H1 (cell line): ENCODE data around the gene HMX1. TPM values are rescaled to one million over a fixed set of nuclear protein-coding genes. Genes with fewer than 3 reads are reported as not detected.

Experiments used
- CTCF ChIA-PET: fragments of 300-600 bp; sonication (Branson Sonifier 250); formaldehyde crosslinking; loops from one replicate; lab custom pipeline; 2021; ENCODE audit not compliant: partially characterized antibody; lab: Charles Lee
- POLR2A ChIA-PET: fragments of 300-600 bp; sonication (Branson Sonifier 250); formaldehyde crosslinking; loops from one replicate; lab custom pipeline; 2021; ENCODE audit warnings: inconsistent platforms; ENCODE audit not compliant: partially characterized antibody; lab: Charles Lee
- DNase-seq, 2 experiments: peaks; one replicate each; pipeline versions ENCODE4 v3.0.0 to v3.0.0-alpha.2; 2010 to 2022; ENCODE audit warnings: low spot score in 2 of 2, low read depth in 1 of 2, mixed read lengths in 1 of 2
- FAIRE-seq: peaks from 2 replicates; lab custom pipeline; 2011; peaks lifted over from hg19 to GRCh38; lab: Jason Lieb, UNC
- H2AFZ ChIP-seq: 2 replicates; pipeline ENCODE4 v1.8.1; 2012; ENCODE audit warnings: low read length, inconsistent platforms
- H2AK5ac ChIP-seq: 2 replicates; pipeline ENCODE4 v1.6.1; 2013; ENCODE audit warnings: low read depth, low read length
- H2BK120ac ChIP-seq: replicated peaks from 2 replicates; pipeline ENCODE3; 2013; ENCODE audit warnings: low read depth, low read length, inconsistent platforms
- H2BK12ac ChIP-seq: 2 replicates; pipeline ENCODE4 v1.6.1; 2013; ENCODE audit warnings: low read depth, low read length
- H2BK15ac ChIP-seq: 2 replicates; pipeline ENCODE4 v1.6.1; 2013; ENCODE audit warnings: low read length
- H2BK20ac ChIP-seq: 2 replicates; pipeline ENCODE4 v1.6.1; 2013; ENCODE audit warnings: low read length
- H2BK5ac ChIP-seq: 2 replicates; pipeline ENCODE4 v1.6.1; 2013; ENCODE audit warnings: low read depth, low read length
- H3K14ac ChIP-seq: 2 replicates; pipeline ENCODE4 v1.6.1; 2013; ENCODE audit warnings: inconsistent platforms; ENCODE audit not compliant: insufficient read length
- H3K18ac ChIP-seq: 2 replicates; pipeline ENCODE4 v1.6.1; 2013; ENCODE audit warnings: low read length; ENCODE audit errors: extremely low read depth
- H3K23ac ChIP-seq: 2 replicates; pipeline ENCODE4 v1.6.1; 2013; ENCODE audit warnings: inconsistent platforms; ENCODE audit not compliant: insufficient read length
- H3K23me2 ChIP-seq: 2 replicates; pipeline ENCODE4 v1.6.1; 2013; ENCODE audit warnings: low read depth, low read length
- H3K27ac ChIP-seq: 2 replicates; pipeline ENCODE4 v1.6.1; 2011; ENCODE audit warnings: low read depth, low read length, inconsistent platforms
- H3K27me3 ChIP-seq, 4 experiments: replicated peaks in 1 of 4; 1 replicate in 1 of 4; 2 replicates in 3 of 4; pipeline versions ENCODE4 v1.6.1 to v1.8.1; 2011 to 2013; ENCODE audit warnings: low read length in 3 of 4, mild to moderate bottlenecking in 3 of 4, inconsistent platforms in 2 of 4, mixed read lengths in 2 of 4, moderate library complexity in 1 of 4; ENCODE audit not compliant: control insufficient read depth in 3 of 4, insufficient read depth in 3 of 4; ENCODE audit errors: extremely low read depth in 1 of 4
- H3K36me3 ChIP-seq, 4 experiments: 2 replicates each; pipeline versions ENCODE4 v1.6.1 to v1.8.1; 2011 to 2013; ENCODE audit warnings: mild to moderate bottlenecking in 4 of 4, low read length in 3 of 4, moderate library complexity in 2 of 4, control low read depth in 1 of 4, inconsistent platforms in 1 of 4; ENCODE audit not compliant: insufficient read depth in 4 of 4, control insufficient read depth in 2 of 4
- H3K4ac ChIP-seq: replicated peaks from 2 replicates; pipeline ENCODE3; 2013; ENCODE audit warnings: low read length, low read depth, mixed read lengths, inconsistent platforms; ENCODE audit not compliant: insufficient read length
- H3K4me1 ChIP-seq, 4 experiments: replicated peaks in 1 of 4; 1 replicate in 1 of 4; 2 replicates in 3 of 4; pipeline versions ENCODE4 v1.6.1 to v1.8.1; 2011 to 2013; ENCODE audit warnings: low read length in 3 of 4, inconsistent platforms in 2 of 4, mixed read lengths in 1 of 4; ENCODE audit not compliant: insufficient read depth in 4 of 4, control insufficient read depth in 3 of 4
- H3K4me2 ChIP-seq, 2 experiments: 2 replicates each; pipeline versions ENCODE4 v1.6.1 to v1.8.1; 2011 to 2013; ENCODE audit warnings: low read depth in 2 of 2, low read length in 2 of 2, control low read depth in 1 of 2, inconsistent platforms in 1 of 2, mild to moderate bottlenecking in 1 of 2; ENCODE audit not compliant: insufficient read depth in 1 of 2
- H3K4me3 ChIP-seq, 4 experiments: fragments of 200-600, 300-600 bp in 1 of 4; sonication (generic), shearing (Covaris generic), sonication (Bioruptor Twin) in 1 of 4; 2 replicates each; pipeline versions ENCODE4 v1.5.1 to v1.8.1; 2011 to 2016; ENCODE audit warnings: low read length in 4 of 4, low read depth in 3 of 4, control low read depth in 2 of 4, inconsistent platforms in 2 of 4, mild to moderate bottlenecking in 2 of 4, mixed read lengths in 1 of 4, moderate library complexity in 1 of 4; ENCODE audit not compliant: insufficient read depth in 2 of 4; ENCODE audit errors: extremely low read depth in 1 of 4
- H3K56ac ChIP-seq: replicated peaks from 2 replicates; pipeline ENCODE3; 2013; ENCODE audit warnings: low read depth, mild to moderate bottlenecking, mixed read lengths, low read length, inconsistent platforms; ENCODE audit not compliant: insufficient read length
- H3K79me1 ChIP-seq: 2 replicates; pipeline ENCODE4 v1.6.1; 2013; ENCODE audit warnings: low read depth, low read length, control low read depth
- H3K79me2 ChIP-seq, 2 experiments: 2 replicates each; pipeline versions ENCODE4 v1.6.1 to v1.8.1; 2012 to 2013; ENCODE audit warnings: low read length in 2 of 2, mild to moderate bottlenecking in 2 of 2, inconsistent platforms in 1 of 2; ENCODE audit not compliant: insufficient read depth in 2 of 2, control insufficient read depth in 1 of 2
- H3K9ac ChIP-seq, 4 experiments: replicated peaks in 1 of 4; 1 replicate in 1 of 4; 2 replicates in 3 of 4; pipeline versions ENCODE4 v1.6.1 to v1.8.1; 2011 to 2013; ENCODE audit warnings: low read depth in 3 of 4, low read length in 3 of 4, control low read depth in 2 of 4, mild to moderate bottlenecking in 2 of 4, moderate library complexity in 2 of 4, inconsistent platforms in 1 of 4; ENCODE audit errors: extremely low read depth in 1 of 4
- H3K9me3 ChIP-seq, 2 experiments: 2 replicates each; pipeline versions ENCODE4 v1.6.1 to v1.8.1; 2012 to 2013; ENCODE audit warnings: mild to moderate bottlenecking in 2 of 2, moderate library complexity in 2 of 2, control low read depth in 1 of 2, inconsistent platforms in 1 of 2, low read depth in 1 of 2, low read length in 1 of 2, mixed read lengths in 1 of 2; ENCODE audit not compliant: insufficient read depth in 2 of 2
- H4K20me1 ChIP-seq, 2 experiments: replicated peaks in 1 of 2; 2 replicates each; pipeline versions ENCODE3 to v1.8.1; 2011 to 2013; ENCODE audit warnings: inconsistent platforms in 2 of 2, low read length in 2 of 2, mild to moderate bottlenecking in 1 of 2; ENCODE audit not compliant: insufficient read depth in 2 of 2, control insufficient read depth in 1 of 2
- H4K5ac ChIP-seq: 2 replicates; pipeline ENCODE4 v1.6.1; 2013; ENCODE audit warnings: low read length, low read depth, mixed read lengths, inconsistent platforms; ENCODE audit not compliant: insufficient read length
- H4K8ac ChIP-seq: 2 replicates; pipeline ENCODE4 v1.8.0; 2013; ENCODE audit warnings: mild to moderate bottlenecking, moderate library complexity, low read length, inconsistent platforms; ENCODE audit not compliant: insufficient read depth; ENCODE audit errors: extremely low read depth
- H4K91ac ChIP-seq: replicated peaks from 2 replicates; pipeline ENCODE3; 2013; ENCODE audit warnings: low read length, mixed read lengths, inconsistent platforms; ENCODE audit not compliant: insufficient read length
- SP1 ChIP-seq: IDR thresholded peaks from 2 replicates; pipeline ENCODE4 v1.6.1; 2011; ENCODE audit warnings: low read depth, low read length
- SUZ12 ChIP-seq: fragments of 200-600 bp; sonication (generic); IDR thresholded peaks from 2 replicates; pipeline ENCODE4 v1.6.1; 2012; ENCODE audit warnings: mild to moderate bottlenecking, inconsistent platforms, low read length, moderate library complexity, mixed read lengths
- ZNF274 ChIP-seq: IDR thresholded peaks from 2 replicates; pipeline ENCODE4 v1.7.0; 2012; ENCODE audit warnings: low read length, borderline replicate concordance; ENCODE audit errors: extremely low read depth
- WGBS, 2 experiments: shearing (Covaris generic) in 1 of 2; methylation state at CpG; one replicate each; pipeline versions ENCODE4 v1.1.6 to v1.1.7; 2013 to 2015; ENCODE audit warnings: low lambda C conversion rate in 2 of 2, mixed read lengths in 2 of 2, inconsistent platforms in 1 of 2, low coverage in 1 of 2, missing lambda C conversion rate in 1 of 2; ENCODE audit not compliant: insufficient replicate concordance in 2 of 2, insufficient coverage in 1 of 2, insufficient read length in 1 of 2; ENCODE audit errors: extremely low coverage in 1 of 2, missing lambda C conversion rate in 1 of 2; 5-methylcytosine and 5-hydroxymethylcytosine counted together
- polyA plus RNA-seq, 7 experiments: library from polyadenylated mRNA; depleted of rRNA in 3 of 7; stranded (reverse) in 5 of 7; unstranded in 2 of 7; fragments of >200 nt in 5 of 7; fragments of 200-250 nt in 2 of 7; gene quantifications; 1 replicate in 5 of 7; 2 replicates in 1 of 7; 4 replicates in 1 of 7; pipeline versions ENCODE4 v1.2.1 to v1.2.3, GENCODE V29; 2011 to 2013; ENCODE audit warnings: missing spikeins in 2 of 7, mixed read lengths in 2 of 7
- total RNA-seq: library from RNA; stranded (reverse); fragmentation: NEBNext Ultra II Directional; extraction: Animal tissue kit (Norgen Biotek cat#: 25700); gene quantifications from 2 replicates; pipeline ENCODE4 v1.2.1, GENCODE V29; 2021

Gene HMX1
- total and polyA plus RNA-seq, 2 of the 8 experiments (the other 6 are each of a cell fraction or from before 2014, with no cell fraction given), result 0.26 TPM; not detected in 1

GRCh38 chr4:8878421-8878820, 6.8 kb upstream of the HMX1 start:
- Histone ChIP-seq H3K14ac (no peak overlapping the region), H2BK5ac (no peak overlapping the region), H3K79me2 (no peaks in the 10 kb centered on the region), H2BK20ac (no peak overlapping the region), H3K9ac (no peak overlapping the region), H3K18ac (no peak overlapping the region), H2BK12ac (no peak overlapping the region), H2AK5ac (no peak overlapping the region), H3K23ac (no peak overlapping the region), H4K5ac (no peak overlapping the region), H3K4ac (no peak overlapping the region), H2BK120ac (no peak overlapping the region), H3K9me3 (no peaks in the 10 kb centered on the region; a peak in 1 of 4 replicates), H3K79me1 (no peaks in the 10 kb centered on the region), H4K8ac (no peak overlapping the region), H4K20me1 (peaks cover 9 to 27% of the 10 kb centered on the region in 2 experiments), H3K4me1 (peaks cover 0 to 11% (median 5%) of the 10 kb centered on the region in 4 experiments; a peak in 4 of 7 replicates), H3K56ac (no peak overlapping the region), H3K4me3 (peak overlapping the region in 1 of 4 experiments; percentile 50; a peak in 1 of 8 replicates), H3K27ac (no peak overlapping the region), H4K91ac (no peak overlapping the region), H3K36me3 (peaks cover 0 to 11% (median 0%) of the 10 kb centered on the region in 4 experiments; a peak in 1 of 8 replicates), H3K4me2 (peak overlapping the region; percentile 49 to 67; a peak in 2 of 4 replicates), H3K23me2 (peaks cover 9% of the 10 kb centered on the region; the same call in 1 of the 2 replicates), H3K27me3 (peaks cover 60 to 88% (median 85%) of the 10 kb centered on the region in 4 experiments), H2AFZ (no peak overlapping the region), H2BK15ac (no peak overlapping the region)
- ChIA-PET POLR2A (no interaction called here), CTCF (interaction anchor here (1.0 kb wide), 1 partner anchor 12 kb away, joined by 3 read pairs; no protein-coding TSS in a partner anchor)
- no peak for FAIRE-seq
- 64% methylated on average over 11 of the region's 11 CpGs; no CpG with 5 or more reads in 1 of the 2 experiments for WGBS, 2 experiments
- DNase-seq, result no peak
- TF ChIP-seq SUZ12, result peak; percentile 48; the same call in 1 of the 2 replicates
- no peak for TF ChIP-seq SP1
- TF ChIP-seq ZNF274, result no peak
